SU-DHL-6 (cell line): Measurements from ENCODE around the gene NID2.

ENCODE experiments used
- H2AFZ ChIP-seq: fragments of 200-600 bp; sonication (generic); 2 replicates; pipeline ENCODE4 v1.6.1; 2014; ENCODE audit warnings: low read depth, mild to moderate bottlenecking, moderate library complexity, mixed read lengths, antibody characterized with exemption, low read length; ENCODE audit not compliant: severe bottlenecking
- H3F3A ChIP-seq: fragments of 200-600 bp; shearing (Covaris generic); 2 replicates; pipeline ENCODE4 v1.6.0; 2016; ENCODE audit warnings: antibody characterized with exemption, mild to moderate bottlenecking; ENCODE audit not compliant: insufficient read depth
- H3K27ac ChIP-seq: fragments of 200-600 bp; sonication (generic); 2 replicates; pipeline ENCODE4 v1.5.1; 2016; ENCODE audit warnings: low read depth, mild to moderate bottlenecking, low read length, moderate library complexity, mixed read lengths
- H3K27me3 ChIP-seq: fragments of 200-600 bp; sonication (generic), shearing (Covaris generic); 2 replicates; pipeline ENCODE4 v1.6.0; 2014; ENCODE audit warnings: mild to moderate bottlenecking, low read length
- H3K36me3 ChIP-seq: fragments of 200-600 bp; sonication (generic); 2 replicates; pipeline ENCODE4 v1.6.1; 2014; ENCODE audit warnings: mild to moderate bottlenecking, low read length, mixed read lengths
- H3K4me2 ChIP-seq: fragments of 300-600, 200-600 bp; shearing (Covaris generic), sonication (generic); 2 replicates; pipeline ENCODE4 v1.6.0; 2014; ENCODE audit warnings: low read length, low read depth, mild to moderate bottlenecking; ENCODE audit not compliant: poor library complexity, severe bottlenecking
- H3K4me3 ChIP-seq: fragments of 200-600 bp; sonication (generic); 2 replicates; pipeline ENCODE4 v1.5.1; 2014; ENCODE audit warnings: antibody characterized with exemption, low read length, mild to moderate bottlenecking, mixed read lengths; ENCODE audit not compliant: insufficient read depth, poor library complexity, severe bottlenecking
- H3K79me2 ChIP-seq: fragments of 200-600 bp; sonication (generic); 2 replicates; pipeline ENCODE4 v1.6.1; 2014; ENCODE audit warnings: mild to moderate bottlenecking, low read length, moderate library complexity; ENCODE audit not compliant: insufficient read depth
- H3K9ac ChIP-seq: fragments of 200-600 bp; sonication (generic); 2 replicates; pipeline ENCODE4 v1.7.0; 2014; ENCODE audit warnings: mild to moderate bottlenecking, low read length
- H3K9me2 ChIP-seq: fragments of 200-600 bp; sonication (generic); replicated peaks from 2 replicates; pipeline ENCODE4 v1.6.1; 2014; ENCODE audit warnings: low read length; ENCODE audit not compliant: insufficient read depth
- H3K9me3 ChIP-seq: fragments of 200-600 bp; sonication (generic); 2 replicates; pipeline ENCODE4 v1.6.1; 2014; ENCODE audit warnings: low read length, mixed read lengths; ENCODE audit not compliant: insufficient read depth
- H4K20me1 ChIP-seq: fragments of 200-600 bp; sonication (generic); 2 replicates; pipeline ENCODE4 v1.6.1; 2014; ENCODE audit warnings: low read depth, mild to moderate bottlenecking, antibody characterized with exemption, low read length, moderate library complexity, mixed read lengths
- CTCF ChIP-seq: fragments of 200-600 bp; sonication (generic); IDR thresholded peaks from one replicate; pipeline ENCODE4 v1.5.1; 2017; ENCODE audit warnings: antibody characterized with exemption, mild to moderate bottlenecking, low read length, moderate library complexity; ENCODE audit not compliant: insufficient read depth, poor library complexity, severe bottlenecking
- EZH2phosphoT487 ChIP-seq: fragments of 200-600 bp; sonication (generic), shearing (Covaris generic); conservative IDR thresholded peaks from 2 replicates; pipeline ENCODE4 v1.6.1; 2018; ENCODE audit warnings: mild to moderate bottlenecking, antibody characterized with exemption, low read length, moderate library complexity, mixed read lengths

Gene NID2

GRCh38 chr14:52078721-52079120 lies 9.9 kb upstream of the NID2 start:
- H2AFZ ChIP-seq, result no peak overlapping the region
- no peak overlapping the region for H3K9ac ChIP-seq
- no peaks in the 10 kb centered on the region for H3F3A ChIP-seq
- no peaks in the 10 kb centered on the region for H3K27me3 ChIP-seq
- H3K27ac ChIP-seq, result no peak overlapping the region
- no peaks in the 10 kb centered on the region; the same call in 1 of the 2 replicates for H3K9me3 ChIP-seq
- H3K9me2 ChIP-seq, result no peaks in the 10 kb centered on the region
- no peak for TF ChIP-seq EZH2phosphoT487
- H3K4me3 ChIP-seq, result no peak overlapping the region
- H3K79me2 ChIP-seq, result no peaks in the 10 kb centered on the region
- no peak overlapping the region for H3K4me2 ChIP-seq
- no peaks in the 10 kb centered on the region for H4K20me1 ChIP-seq
- no peaks in the 10 kb centered on the region for H3K36me3 ChIP-seq

GRCh38 chr14:52078095-52078531 lies 9.3 kb upstream of the NID2 start:
- TF ChIP-seq CTCF, result no peak
- no peak for TF ChIP-seq EZH2phosphoT487
- Histone ChIP-seq H3K27me3 (no peaks in the 10 kb centered on the region), H3F3A (no peaks in the 10 kb centered on the region), H4K20me1 (no peaks in the 10 kb centered on the region), H3K4me2 (no peak overlapping the region), H3K9me3 (no peaks in the 10 kb centered on the region; the same call in 1 of the 2 replicates), H3K27ac (no peak overlapping the region), H3K9me2 (no peaks in the 10 kb centered on the region), H2AFZ (no peak overlapping the region), H3K9ac (no peak overlapping the region), H3K4me3 (no peak overlapping the region), H3K79me2 (no peaks in the 10 kb centered on the region), H3K36me3 (no peaks in the 10 kb centered on the region)

DNA sequence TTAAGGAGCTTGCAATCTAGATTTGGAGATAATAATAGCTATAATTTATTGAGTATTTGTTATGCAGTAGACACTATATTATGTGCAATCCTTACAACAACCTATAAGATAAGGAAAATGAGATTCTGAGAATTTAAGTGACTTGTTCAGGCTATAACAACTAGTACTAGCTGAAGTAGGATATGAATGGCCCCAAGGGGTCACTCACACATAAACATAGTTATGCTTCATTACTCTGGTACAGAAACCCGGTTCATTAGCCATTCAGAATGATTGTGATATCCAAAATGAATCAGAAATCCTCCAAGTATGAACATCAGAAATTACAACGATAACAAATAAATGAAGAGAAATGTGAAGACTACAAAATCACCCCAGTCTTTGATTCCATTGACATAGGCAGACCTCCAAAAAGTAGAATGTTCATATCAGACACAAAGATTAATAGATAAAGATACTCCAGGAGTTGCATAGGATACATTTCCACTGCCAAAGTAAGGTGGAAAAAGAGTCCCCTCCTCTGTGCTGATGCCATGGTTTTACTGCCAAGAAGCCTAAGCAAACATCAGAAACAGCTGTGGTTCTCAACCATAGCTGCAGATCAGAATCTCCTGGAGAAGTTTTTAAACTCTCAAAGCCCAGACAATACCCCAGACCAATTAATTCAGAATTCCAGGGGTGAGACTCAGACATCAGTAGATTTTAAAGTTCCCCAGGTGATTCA lies 8.6 kb upstream of the NID2 start:
- no peaks in the 10 kb centered on the region; the same call in 1 of the 2 replicates for H3K9me3 ChIP-seq
- TF ChIP-seq EZH2phosphoT487, result no peak
- no peak overlapping the region for H2AFZ ChIP-seq
- H4K20me1 ChIP-seq, result no peaks in the 10 kb centered on the region
- no peaks in the 10 kb centered on the region for H3K36me3 ChIP-seq
- no peaks in the 10 kb centered on the region for H3K79me2 ChIP-seq
- H3K9me2 ChIP-seq, result no peaks in the 10 kb centered on the region
- H3K27me3 ChIP-seq, result no peaks in the 10 kb centered on the region
- H3K4me3 ChIP-seq, result no peak overlapping the region
- no peaks in the 10 kb centered on the region for H3F3A ChIP-seq
- H3K9ac ChIP-seq, result no peak overlapping the region
- H3K4me2 ChIP-seq, result no peak overlapping the region
- H3K27ac ChIP-seq, result no peak overlapping the region

GRCh38 chr14:52076334-52076733 lies 7.5 kb upstream of the NID2 start:
- H3K27me3 ChIP-seq, result no peaks in the 10 kb centered on the region
- H3K9ac ChIP-seq, result no peak overlapping the region
- no peaks in the 10 kb centered on the region for H3F3A ChIP-seq
- no peak overlapping the region for H3K4me2 ChIP-seq
- H3K4me3 ChIP-seq, result no peak overlapping the region
- no peaks in the 10 kb centered on the region for H3K36me3 ChIP-seq
- H3K27ac ChIP-seq, result no peak overlapping the region
- no peaks in the 10 kb centered on the region for H3K79me2 ChIP-seq
- no peaks in the 10 kb centered on the region for H3K9me2 ChIP-seq
- TF ChIP-seq CTCF (no peak), EZH2phosphoT487 (no peak)
- no peak overlapping the region for H2AFZ ChIP-seq
- no peaks in the 10 kb centered on the region for H4K20me1 ChIP-seq
- no peaks in the 10 kb centered on the region; the same call in 1 of the 2 replicates for H3K9me3 ChIP-seq
